ENCODE data around the gene CPSF7. TPM values are rescaled to one million over a fixed set of nuclear protein-coding genes. Genes with fewer than 3 reads are reported as not detected.

Gene CPSF7
- total RNA-seq, 1 donor from 2014 or later = 124 TPM

- no peak for ATAC-seq (ENCODE audit: low read depth)
- peaks cover 3% of the 10 kb centered on the region for H3K4me1 Mint-ChIP-seq
- H3K9me3 Mint-ChIP-seq = no peaks in the 10 kb centered on the region
- no peak overlapping the region for H3K27ac Mint-ChIP-seq
- ChIA-PET CTCF (interaction anchor here (1.8 kb wide), 1 partner anchor 13 kb away, joined by 5 read pairs; no protein-coding TSS in a partner anchor), POLR2A (interaction anchor here (0.6 to 1.4 kb wide), 3 partner anchors 11 to 14 kb away, joined by 5 to 7 read pairs (median 6); partner anchors contain the start of genes CYB561A3 and TMEM138)
- intact Hi-C loops (cut with micrococcal nuclease) = no loop called here
- TF ChIP-seq CTCF (IDR thresholded peaks at IDR 0.05) = no peak
- H3K4me3 Mint-ChIP-seq = no peak overlapping the region
- peaks cover 57% of the 10 kb centered on the region for H3K36me3 Mint-ChIP-seq (ENCODE audit: low read depth)
- H3K27me3 Mint-ChIP-seq = no peaks in the 10 kb centered on the region
- DNase-seq = no peak
Measured at GRCh38 chr11:61372659-61373420, 56.9 kb downstream of the CPSF7 start.

GRCh38 chr11:61370349-61371005 is 59.3 kb downstream of the CPSF7 start:
- H3K9me3 Mint-ChIP-seq = no peaks in the 10 kb centered on the region
- POLR2A ChIA-PET = interaction anchor here (1.1 to 1.8 kb wide), 3 partner anchors 9 to 16 kb away, joined by 3 to 15 read pairs (median 5); partner anchors contain the start of genes CYB561A3 and TMEM138
- no peaks in the 10 kb centered on the region for H3K27me3 Mint-ChIP-seq
- peaks cover 3% of the 10 kb centered on the region for H3K4me1 Mint-ChIP-seq
- no peak for TF ChIP-seq CTCF (IDR thresholded peaks at IDR 0.05)
- no peak overlapping the region for H3K27ac Mint-ChIP-seq
- intact Hi-C loops (cut with micrococcal nuclease) = no loop called here
- ATAC-seq (ENCODE audit: low read depth) (no peak), DNase-seq (no peak)
- H3K36me3 Mint-ChIP-seq (ENCODE audit: low read depth) = peaks cover 63% of the 10 kb centered on the region
- CTCF ChIA-PET = interaction anchor here (1.4 to 3.2 kb wide), 3 partner anchors 8 to 34 kb away, joined by 3 to 19 read pairs (median 9); partner anchors contain the start of gene TMEM138
- H3K4me3 Mint-ChIP-seq = no peak overlapping the region

GRCh38 chr11:61369372-61370348 is 60.1 kb downstream of the CPSF7 start:
- H3K36me3 Mint-ChIP-seq (ENCODE audit: low read depth) = peaks cover 61% of the 10 kb centered on the region
- POLR2A ChIA-PET = interaction anchor here (0.9 to 1.8 kb wide), 4 partner anchors 13 to 36 kb away, joined by 3 to 5 read pairs (median 4); partner anchors contain the start of genes DDB1 and TKFC
- TF ChIP-seq CTCF (IDR thresholded peaks at IDR 0.05) = no peak
- ATAC-seq (ENCODE audit: low read depth) = no peak
- DNase-seq = no peak
- no peaks in the 10 kb centered on the region for H3K27me3 Mint-ChIP-seq
- no peak overlapping the region for H3K27ac Mint-ChIP-seq
- intact Hi-C loops (cut with micrococcal nuclease) = no loop called here
- no peaks in the 10 kb centered on the region for H3K9me3 Mint-ChIP-seq
- CTCF ChIA-PET = interaction anchor here (1.4 to 3.2 kb wide), 5 partner anchors 7 to 33 kb away, joined by 3 to 19 read pairs (median 9); partner anchors contain the start of genes TMEM138 and TMEM216
- H3K4me3 Mint-ChIP-seq = no peak overlapping the region
- H3K4me1 Mint-ChIP-seq = peaks cover 3% of the 10 kb centered on the region

GRCh38 chr11:61368646-61369045 is 61.1 kb downstream of the CPSF7 start:
- TF ChIP-seq CTCF (IDR thresholded peaks at IDR 0.05) = no peak
- Mint-ChIP-seq H3K27ac (no peak overlapping the region), H3K4me1 (peaks cover 7% of the 10 kb centered on the region), H3K9me3 (no peaks in the 10 kb centered on the region), H3K36me3 (ENCODE audit: low read depth) (peaks cover 71% of the 10 kb centered on the region), H3K27me3 (no peaks in the 10 kb centered on the region), H3K4me3 (no peak overlapping the region)
- ATAC-seq (ENCODE audit: low read depth) = no peak
- DNase-seq = no peak
- ChIA-PET POLR2A (interaction anchor here (0.9 to 1.8 kb wide), 4 partner anchors 12 to 35 kb away, joined by 3 to 5 read pairs (median 4); partner anchors contain the start of genes DDB1 and TKFC), CTCF (interaction anchor here (1.4 to 3.2 kb wide), 3 partner anchors 16 to 32 kb away, joined by 3 to 19 read pairs (median 11); partner anchors contain the start of gene TMEM216)
- intact Hi-C loops (cut with micrococcal nuclease) = no loop called here

Measured in activated B cell treated with CpG ODN at 0.5 μM for 24 hours (primary cell).